GM18907 (cell line): ENCODE results near the gene GNGT2.

Source experiments
- ATAC-seq: cut with Tn5 transposase; IDR thresholded peaks from one replicate; pipeline ENCODE4 v1.9.1; 2021; ENCODE audit warnings: mild to moderate bottlenecking, moderate library complexity; ENCODE audit not compliant: unreplicated experiment

The GNGT2 gene

GRCh38 chr17:49210158-49211029 is at the start of gene GNGT2, which contains the start of gene ABI3:
Gene GNGT2, minus strand, starts transcription at chr17:49210574. Its CDS starts 3,152 bp downstream, at chr17:49207422.
Gene ABI3, plus strand, starts transcription at chr17:49210707. Its CDS starts 18 bp downstream, at chr17:49210725.
- ATAC-seq, result peak; percentile 67

- no peak for ATAC-seq
Observed at GRCh38 chr17:49259663-49260010, 49.3 kb upstream of the GNGT2 start.

GRCh38 chr17:49258394-49258793 is 48.0 kb upstream of the GNGT2 start:
- no peak for ATAC-seq

- ATAC-seq, result no peak
Observed at GRCh38 chr17:49255125-49255524, 44.8 kb upstream of the GNGT2 start.

GRCh38 chr17:49254066-49254465 is 43.7 kb upstream of the GNGT2 start:
- no peak for ATAC-seq

GRCh38 chr17:49252148-49252695 is 41.8 kb upstream of the GNGT2 start:
- no peak for ATAC-seq

GRCh38 chr17:49249890-49250522 is 39.6 kb upstream of the GNGT2 start:
- ATAC-seq, result no peak

GRCh38 chr17:49249292-49249794 is 39.0 kb upstream of the GNGT2 start:
- ATAC-seq, result no peak

- no peak for ATAC-seq
Observed at GRCh38 chr17:49247944-49248343, 37.6 kb upstream of the GNGT2 start.

- ATAC-seq, result no peak
Observed at GRCh38 chr17:49244839-49245238, 34.5 kb upstream of the GNGT2 start.

GRCh38 chr17:49242813-49243212 is 32.4 kb upstream of the GNGT2 start:
- no peak for ATAC-seq

GRCh38 chr17:49241692-49242397 is 31.5 kb upstream of the GNGT2 start:
- no peak for ATAC-seq

- ATAC-seq, result no peak
Observed at GRCh38 chr17:49241040-49241439, 30.7 kb upstream of the GNGT2 start.

GRCh38 chr17:49240619-49241018 is 30.2 kb upstream of the GNGT2 start:
- ATAC-seq, result no peak

GRCh38 chr17:49239963-49240362 is 29.6 kb upstream of the GNGT2 start:
- no peak for ATAC-seq

GRCh38 chr17:49235896-49236295 is 25.5 kb upstream of the GNGT2 start:
- no peak for ATAC-seq

GRCh38 chr17:49234509-49235080 is 24.2 kb upstream of the GNGT2 start:
- no peak for ATAC-seq

GRCh38 chr17:49231563-49231894 is 21.2 kb upstream of the GNGT2 start:
- no peak for ATAC-seq

GRCh38 chr17:49230636-49231562 is 20.5 kb upstream of the GNGT2 start, which contains the start of gene PHOSPHO1:
Gene PHOSPHO1, minus strand, starts transcription at chr17:49230787. Its CDS starts 4,096 bp downstream, at chr17:49226691.
- ATAC-seq, result peak; percentile 87
